SK-N-SH treated with all-trans-retinoic acid at 6 μM for 48 hours (cell line): Measurements from ENCODE around the gene SERPINE2.

Experiments used
- ATAC-seq: fragments of 200-7000 bp; cut with Tn5 transposase; 3 replicates; pipeline ENCODE4 v1.9.1; 2020; ENCODE audit warnings: mild to moderate bottlenecking, moderate library complexity
- BACH2 ChIP-seq: fragments of 250-450 bp; sonication (Bioruptor Pico); IDR thresholded peaks from 2 replicates; pipeline ENCODE4 v1.9.0; 2021; ENCODE audit warnings: mild to moderate bottlenecking, borderline replicate concordance
- GLIS3 ChIP-seq: fragments of 250-450 bp; sonication (Bioruptor Pico); IDR thresholded peaks from 2 replicates; pipeline ENCODE4 v1.5.0; 2020; ENCODE audit warnings: mild to moderate bottlenecking, moderate library complexity
- ISL1 ChIP-seq: fragments of 250-450 bp; sonication (Bioruptor Pico); IDR thresholded peaks from 2 replicates; pipeline ENCODE4 v2.1.2; 2022; ENCODE audit warnings: mild to moderate bottlenecking, moderate library complexity
- OSR1 ChIP-seq: fragments of 250-450 bp; sonication (Bioruptor Pico); IDR thresholded peaks from 2 replicates; pipeline ENCODE4 v1.8.0; 2022; ENCODE audit warnings: moderate library complexity, mild to moderate bottlenecking, inconsistent platforms
- RARB ChIP-seq: fragments of 250-450 bp; sonication (Bioruptor Pico); IDR thresholded peaks from 2 replicates; pipeline ENCODE4 v1.8.0; 2021; ENCODE audit warnings: mild to moderate bottlenecking, moderate library complexity
- TCF4 ChIP-seq: fragments of 250-450 bp; sonication (Bioruptor Pico); IDR thresholded peaks from 2 replicates; pipeline ENCODE4 v1.8.0; 2021; ENCODE audit warnings: mild to moderate bottlenecking, moderate library complexity, borderline replicate concordance
- ZC3H10 ChIP-seq: fragments of 250-450 bp; sonication (Bioruptor Pico); IDR thresholded peaks from 2 replicates; pipeline ENCODE4 v1.5.1; 2021; ENCODE audit warnings: mild to moderate bottlenecking, moderate library complexity
- ZFP3 ChIP-seq: fragments of 250-450 bp; sonication (Bioruptor Pico); IDR thresholded peaks from 2 replicates; pipeline ENCODE4 v1.5.0; 2020; ENCODE audit warnings: mild to moderate bottlenecking, moderate library complexity
- ZNF565 ChIP-seq: fragments of 450-650 bp; formaldehyde crosslinking; conservative IDR thresholded peaks from 2 replicates; pipeline ENCODE4 v1.5.0; 2020; ENCODE audit warnings: low read depth, mild to moderate bottlenecking, moderate library complexity
- ZNF70 ChIP-seq: fragments of 450-650 bp; formaldehyde crosslinking; IDR thresholded peaks from 2 replicates; pipeline ENCODE4 v1.5.0; 2020; ENCODE audit warnings: mild to moderate bottlenecking, moderate library complexity
- ZNF8 ChIP-seq: fragments of 450-650 bp; formaldehyde crosslinking; IDR thresholded peaks from 2 replicates; pipeline ENCODE4 v1.5.0; 2020; ENCODE audit warnings: mild to moderate bottlenecking, moderate library complexity
- TF ChIP-seq, protein P1 (sequence below): fragments of 250-450 bp; sonication (Bioruptor Pico); IDR thresholded peaks from 2 replicates; pipeline ENCODE4 v1.8.0; 2020; ENCODE audit warnings: mild to moderate bottlenecking, moderate library complexity, borderline replicate concordance
- TF ChIP-seq, protein P2 (sequence below): fragments of 250-450 bp; sonication (Bioruptor Pico); IDR thresholded peaks from 2 replicates; pipeline ENCODE4 v1.5.1; 2021; ENCODE audit warnings: mild to moderate bottlenecking, moderate library complexity
- TF ChIP-seq, protein P3 (sequence below): fragments of 250-450 bp; sonication (Bioruptor Pico); IDR thresholded peaks from 2 replicates; pipeline ENCODE4 v1.5.1; 2020; ENCODE audit warnings: low read depth, mild to moderate bottlenecking, moderate library complexity
- TF ChIP-seq, protein P4 (sequence below): fragments of 250-450 bp; sonication (Bioruptor Pico); IDR thresholded peaks from 2 replicates; pipeline ENCODE4 v1.5.0; 2020; ENCODE audit warnings: mild to moderate bottlenecking, moderate library complexity
- TF ChIP-seq, protein P5 (sequence below): fragments of 250-450 bp; sonication (Bioruptor Pico); IDR thresholded peaks from 2 replicates; pipeline ENCODE4 v1.8.0; 2021; ENCODE audit warnings: low read depth, mild to moderate bottlenecking, moderate library complexity, borderline replicate concordance

The SERPINE2 gene

DNA sequence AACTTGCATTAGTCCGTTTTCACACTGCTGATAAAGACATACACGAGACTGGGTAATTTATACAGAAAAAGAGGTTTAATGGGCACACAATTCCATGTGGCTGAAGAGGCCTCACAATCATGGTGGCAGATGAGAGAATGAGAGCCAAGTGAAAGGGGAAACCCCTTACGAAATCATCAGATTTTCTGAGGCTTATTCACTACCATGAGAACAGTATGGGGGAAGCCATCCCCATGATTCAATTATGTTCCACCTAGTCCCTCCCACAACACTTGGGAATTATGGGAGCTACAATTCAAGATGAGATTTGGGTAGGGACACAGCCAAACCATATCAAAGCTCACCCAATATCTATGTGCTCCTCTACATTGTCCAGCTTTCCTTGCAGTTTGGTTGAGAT lies 16.0 kb upstream of the SERPINE2 start:
- TF ChIP-seq, protein P1, sequence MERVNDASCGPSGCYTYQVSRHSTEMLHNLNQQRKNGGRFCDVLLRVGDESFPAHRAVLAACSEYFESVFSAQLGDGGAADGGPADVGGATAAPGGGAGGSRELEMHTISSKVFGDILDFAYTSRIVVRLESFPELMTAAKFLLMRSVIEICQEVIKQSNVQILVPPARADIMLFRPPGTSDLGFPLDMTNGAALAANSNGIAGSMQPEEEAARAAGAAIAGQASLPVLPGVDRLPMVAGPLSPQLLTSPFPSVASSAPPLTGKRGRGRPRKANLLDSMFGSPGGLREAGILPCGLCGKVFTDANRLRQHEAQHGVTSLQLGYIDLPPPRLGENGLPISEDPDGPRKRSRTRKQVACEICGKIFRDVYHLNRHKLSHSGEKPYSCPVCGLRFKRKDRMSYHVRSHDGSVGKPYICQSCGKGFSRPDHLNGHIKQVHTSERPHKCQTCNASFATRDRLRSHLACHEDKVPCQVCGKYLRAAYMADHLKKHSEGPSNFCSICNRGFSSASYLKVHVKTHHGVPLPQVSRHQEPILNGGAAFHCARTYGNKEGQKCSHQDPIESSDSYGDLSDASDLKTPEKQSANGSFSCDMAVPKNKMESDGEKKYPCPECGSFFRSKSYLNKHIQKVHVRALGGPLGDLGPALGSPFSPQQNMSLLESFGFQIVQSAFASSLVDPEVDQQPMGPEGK (CRISPR knock-in tag), result no peak
- TF ChIP-seq, protein P2, sequence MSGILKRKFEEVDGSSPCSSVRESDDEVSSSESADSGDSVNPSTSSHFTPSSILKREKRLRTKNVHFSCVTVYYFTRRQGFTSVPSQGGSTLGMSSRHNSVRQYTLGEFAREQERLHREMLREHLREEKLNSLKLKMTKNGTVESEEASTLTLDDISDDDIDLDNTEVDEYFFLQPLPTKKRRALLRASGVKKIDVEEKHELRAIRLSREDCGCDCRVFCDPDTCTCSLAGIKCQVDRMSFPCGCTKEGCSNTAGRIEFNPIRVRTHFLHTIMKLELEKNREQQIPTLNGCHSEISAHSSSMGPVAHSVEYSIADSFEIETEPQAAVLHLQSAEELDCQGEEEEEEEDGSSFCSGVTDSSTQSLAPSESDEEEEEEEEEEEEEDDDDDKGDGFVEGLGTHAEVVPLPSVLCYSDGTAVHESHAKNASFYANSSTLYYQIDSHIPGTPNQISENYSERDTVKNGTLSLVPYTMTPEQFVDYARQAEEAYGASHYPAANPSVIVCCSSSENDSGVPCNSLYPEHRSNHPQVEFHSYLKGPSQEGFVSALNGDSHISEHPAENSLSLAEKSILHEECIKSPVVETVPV (CRISPR knock-in tag), result no peak
- TF ChIP-seq, protein P3, sequence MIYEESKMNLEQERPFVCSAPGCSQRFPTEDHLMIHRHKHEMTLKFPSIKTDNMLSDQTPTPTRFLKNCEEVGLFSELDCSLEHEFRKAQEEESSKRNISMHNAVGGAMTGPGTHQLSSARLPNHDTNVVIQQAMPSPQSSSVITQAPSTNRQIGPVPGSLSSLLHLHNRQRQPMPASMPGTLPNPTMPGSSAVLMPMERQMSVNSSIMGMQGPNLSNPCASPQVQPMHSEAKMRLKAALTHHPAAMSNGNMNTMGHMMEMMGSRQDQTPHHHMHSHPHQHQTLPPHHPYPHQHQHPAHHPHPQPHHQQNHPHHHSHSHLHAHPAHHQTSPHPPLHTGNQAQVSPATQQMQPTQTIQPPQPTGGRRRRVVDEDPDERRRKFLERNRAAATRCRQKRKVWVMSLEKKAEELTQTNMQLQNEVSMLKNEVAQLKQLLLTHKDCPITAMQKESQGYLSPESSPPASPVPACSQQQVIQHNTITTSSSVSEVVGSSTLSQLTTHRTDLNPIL (CRISPR knock-in tag), result no peak
- TF ChIP-seq, protein P4, sequence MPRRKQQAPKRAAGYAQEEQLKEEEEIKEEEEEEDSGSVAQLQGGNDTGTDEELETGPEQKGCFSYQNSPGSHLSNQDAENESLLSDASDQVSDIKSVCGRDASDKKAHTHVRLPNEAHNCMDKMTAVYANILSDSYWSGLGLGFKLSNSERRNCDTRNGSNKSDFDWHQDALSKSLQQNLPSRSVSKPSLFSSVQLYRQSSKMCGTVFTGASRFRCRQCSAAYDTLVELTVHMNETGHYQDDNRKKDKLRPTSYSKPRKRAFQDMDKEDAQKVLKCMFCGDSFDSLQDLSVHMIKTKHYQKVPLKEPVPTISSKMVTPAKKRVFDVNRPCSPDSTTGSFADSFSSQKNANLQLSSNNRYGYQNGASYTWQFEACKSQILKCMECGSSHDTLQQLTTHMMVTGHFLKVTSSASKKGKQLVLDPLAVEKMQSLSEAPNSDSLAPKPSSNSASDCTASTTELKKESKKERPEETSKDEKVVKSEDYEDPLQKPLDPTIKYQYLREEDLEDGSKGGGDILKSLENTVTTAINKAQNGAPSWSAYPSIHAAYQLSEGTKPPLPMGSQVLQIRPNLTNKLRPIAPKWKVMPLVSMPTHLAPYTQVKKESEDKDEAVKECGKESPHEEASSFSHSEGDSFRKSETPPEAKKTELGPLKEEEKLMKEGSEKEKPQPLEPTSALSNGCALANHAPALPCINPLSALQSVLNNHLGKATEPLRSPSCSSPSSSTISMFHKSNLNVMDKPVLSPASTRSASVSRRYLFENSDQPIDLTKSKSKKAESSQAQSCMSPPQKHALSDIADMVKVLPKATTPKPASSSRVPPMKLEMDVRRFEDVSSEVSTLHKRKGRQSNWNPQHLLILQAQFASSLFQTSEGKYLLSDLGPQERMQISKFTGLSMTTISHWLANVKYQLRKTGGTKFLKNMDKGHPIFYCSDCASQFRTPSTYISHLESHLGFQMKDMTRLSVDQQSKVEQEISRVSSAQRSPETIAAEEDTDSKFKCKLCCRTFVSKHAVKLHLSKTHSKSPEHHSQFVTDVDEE (CRISPR knock-in tag), result no peak
- no peak for ATAC-seq

DNA sequence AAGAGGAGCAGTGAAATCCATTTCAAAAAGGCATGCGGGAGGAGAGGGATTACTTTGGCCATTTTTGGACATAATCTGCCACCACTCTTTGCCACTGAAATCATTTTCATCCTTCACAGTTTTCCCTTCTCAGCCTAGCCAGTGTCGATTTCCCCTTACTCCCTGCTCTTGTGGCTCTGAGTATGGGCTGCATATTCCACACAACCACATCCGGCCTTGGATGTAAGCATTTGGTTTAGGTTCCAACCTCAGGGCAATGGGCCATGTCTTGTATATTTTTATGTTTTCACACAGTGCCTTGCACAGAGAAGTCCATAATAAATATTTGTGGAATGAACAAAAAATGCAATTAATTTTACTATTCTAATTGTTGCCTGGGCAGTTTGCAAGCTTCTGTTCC lies 7.7 kb upstream of the SERPINE2 start:
- no peak for TF ChIP-seq OSR1
- TF ChIP-seq, protein P2 (CRISPR knock-in tag), result no peak
- no peak for TF ChIP-seq ZNF70
- no peak for TF ChIP-seq RARB (CRISPR knock-in tag)
- no peak for TF ChIP-seq ZFP3
- TF ChIP-seq BACH2, result no peak
- no peak for TF ChIP-seq ISL1
- TF ChIP-seq TCF4 (CRISPR knock-in tag), result no peak
- TF ChIP-seq, protein P4 (CRISPR knock-in tag), result no peak
- TF ChIP-seq, protein P5, sequence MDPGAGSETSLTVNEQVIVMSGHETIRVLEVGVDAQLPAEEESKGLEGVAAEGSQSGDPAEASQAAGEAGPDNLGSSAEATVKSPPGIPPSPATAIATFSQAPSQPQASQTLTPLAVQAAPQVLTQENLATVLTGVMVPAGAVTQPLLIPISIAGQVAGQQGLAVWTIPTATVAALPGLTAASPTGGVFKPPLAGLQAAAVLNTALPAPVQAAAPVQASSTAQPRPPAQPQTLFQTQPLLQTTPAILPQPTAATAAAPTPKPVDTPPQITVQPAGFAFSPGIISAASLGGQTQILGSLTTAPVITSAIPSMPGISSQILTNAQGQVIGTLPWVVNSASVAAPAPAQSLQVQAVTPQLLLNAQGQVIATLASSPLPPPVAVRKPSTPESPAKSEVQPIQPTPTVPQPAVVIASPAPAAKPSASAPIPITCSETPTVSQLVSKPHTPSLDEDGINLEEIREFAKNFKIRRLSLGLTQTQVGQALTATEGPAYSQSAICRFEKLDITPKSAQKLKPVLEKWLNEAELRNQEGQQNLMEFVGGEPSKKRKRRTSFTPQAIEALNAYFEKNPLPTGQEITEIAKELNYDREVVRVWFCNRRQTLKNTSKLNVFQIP (CRISPR knock-in tag), result no peak
- no peak for TF ChIP-seq ZNF8 (CRISPR knock-in tag)
- no peak for TF ChIP-seq ZC3H10 (CRISPR knock-in tag)
- no peak for TF ChIP-seq ZNF565 (CRISPR knock-in tag)
- no peak for ATAC-seq

DNA sequence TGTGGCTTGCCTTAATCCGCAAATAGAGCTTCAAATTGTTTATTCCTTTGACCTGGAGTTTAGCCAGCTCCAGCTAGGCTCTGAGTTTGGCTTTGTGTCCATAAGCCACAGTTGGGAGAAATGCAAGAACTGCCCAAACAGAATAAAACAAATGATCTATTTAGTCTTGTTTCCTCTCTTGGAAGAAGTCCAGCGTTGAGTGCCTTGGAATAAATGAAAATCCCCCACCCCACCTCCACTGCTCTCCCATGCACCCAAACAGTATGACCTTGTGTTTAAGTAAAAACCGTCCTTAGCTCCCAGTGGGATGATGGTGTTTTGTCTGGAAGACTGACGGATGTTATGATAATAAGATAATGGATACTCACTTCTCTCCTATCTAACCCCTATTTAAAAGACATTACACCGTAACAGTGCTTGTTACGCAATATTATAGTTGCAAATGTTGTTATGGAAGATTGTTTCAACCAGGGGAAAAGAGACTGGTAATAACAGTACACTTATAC lies 3.2 kb upstream of the SERPINE2 start:
- TF ChIP-seq TCF4 (CRISPR knock-in tag) (no peak), GLIS3 (no peak), ZFP3 (no peak), ZNF565 (CRISPR knock-in tag) (no peak)
- TF ChIP-seq, protein P3 (CRISPR knock-in tag), result no peak
- ATAC-seq, result no peak
